H7 (cell line): ENCODE data around the gene ZNF462. TPM values are rescaled to one million over a fixed set of nuclear protein-coding genes. Genes with fewer than 3 reads are reported as not detected.

Experiments used
- DNase-seq: peaks from one replicate; pipeline ENCODE4 v3.0.0; 2012
- H3K27me3 ChIP-seq: 2 replicates; pipeline ENCODE4 v1.6.0; 2011; ENCODE audit warnings: mild to moderate bottlenecking, low read length; ENCODE audit not compliant: control insufficient read depth, insufficient read depth
- H3K36me3 ChIP-seq: replicated peaks from 2 replicates; pipeline ENCODE4 v1.5.1; 2011; ENCODE audit warnings: low read length; ENCODE audit not compliant: control insufficient read depth, insufficient read depth
- H3K4me3 ChIP-seq: 2 replicates; pipeline ENCODE4 v1.5.1; 2011; ENCODE audit warnings: low read depth, mild to moderate bottlenecking, control low read depth, low read length, moderate library complexity; ENCODE audit not compliant: insufficient read depth
- total RNA-seq: library from RNA; depleted of rRNA; stranded (reverse); fragments of >200 nt; shearing (Covaris generic); gene quantifications from 2 replicates; pipeline ENCODE4 v1.2.3, GENCODE V29; 2014

ZNF462 gene
- total RNA-seq, 1 experiment from 2014 or later = 34.7 TPM

- no peak for DNase-seq
- H3K36me3 ChIP-seq = peaks cover 16% of the 10 kb centered on the region
- no peaks in the 10 kb centered on the region for H3K27me3 ChIP-seq
- no peak overlapping the region for H3K4me3 ChIP-seq
Measured at GRCh38 chr9:106920091-106920490, 57.1 kb downstream of the ZNF462 start.

- Histone ChIP-seq H3K27me3 (no peaks in the 10 kb centered on the region), H3K36me3 (peaks cover 23% of the 10 kb centered on the region), H3K4me3 (no peak overlapping the region)
- no peak for DNase-seq
Measured at GRCh38 chr9:106920701-106921283, 57.8 kb downstream of the ZNF462 start.

- Histone ChIP-seq H3K4me3 (no peak overlapping the region), H3K36me3 (peaks cover 27% of the 10 kb centered on the region)
Measured at GRCh38 chr9:106921341-106921899, 58.5 kb downstream of the ZNF462 start.

GRCh38 chr9:106922026-106922425 lies 59.1 kb downstream of the ZNF462 start:
- Histone ChIP-seq H3K36me3 (peaks cover 31% of the 10 kb centered on the region), H3K4me3 (no peak overlapping the region), H3K27me3 (no peaks in the 10 kb centered on the region)
- DNase-seq = no peak

More at GRCh38 chr9:106921341-106921899, 58.5 kb downstream of the ZNF462 start:
- no peak for DNase-seq
- no peaks in the 10 kb centered on the region for H3K27me3 ChIP-seq

- peaks cover 60% of the 10 kb centered on the region for H3K36me3 ChIP-seq
- no peak overlapping the region for H3K4me3 ChIP-seq
- no peaks in the 10 kb centered on the region for H3K27me3 ChIP-seq
- DNase-seq = no peak
Measured at GRCh38 chr9:106925392-106925791, 62.4 kb downstream of the ZNF462 start.

- no peaks in the 10 kb centered on the region for H3K27me3 ChIP-seq
- no peak overlapping the region for H3K4me3 ChIP-seq
- no peak for DNase-seq
- peaks cover 78% of the 10 kb centered on the region for H3K36me3 ChIP-seq
Measured at GRCh38 chr9:106927916-106928315, 65.0 kb downstream of the ZNF462 start.

GRCh38 chr9:106928350-106928749 lies 65.4 kb downstream of the ZNF462 start:
- no peak for DNase-seq
- Histone ChIP-seq H3K36me3 (peaks cover 76% of the 10 kb centered on the region), H3K4me3 (no peak overlapping the region), H3K27me3 (no peaks in the 10 kb centered on the region)

- DNase-seq = no peak
- H3K27me3 ChIP-seq = no peaks in the 10 kb centered on the region
- H3K36me3 ChIP-seq = peaks cover 65% of the 10 kb centered on the region
- no peak overlapping the region for H3K4me3 ChIP-seq
Measured at GRCh38 chr9:106929471-106930177, 66.7 kb downstream of the ZNF462 start.

- H3K36me3 ChIP-seq = peaks cover 60% of the 10 kb centered on the region
- no peak overlapping the region for H3K4me3 ChIP-seq
- H3K27me3 ChIP-seq = no peaks in the 10 kb centered on the region
- DNase-seq = no peak
Measured at GRCh38 chr9:106930477-106930876, 67.5 kb downstream of the ZNF462 start.

- DNase-seq = no peak
- peaks cover 57% of the 10 kb centered on the region for H3K36me3 ChIP-seq
- no peaks in the 10 kb centered on the region for H3K27me3 ChIP-seq
- H3K4me3 ChIP-seq = no peak overlapping the region
Measured at GRCh38 chr9:106931466-106931865, 68.5 kb downstream of the ZNF462 start.

- no peak overlapping the region for H3K4me3 ChIP-seq
- H3K36me3 ChIP-seq = peaks cover 57% of the 10 kb centered on the region
- DNase-seq = no peak
- no peaks in the 10 kb centered on the region for H3K27me3 ChIP-seq
Measured at GRCh38 chr9:106932178-106932577, 69.2 kb downstream of the ZNF462 start.

- Histone ChIP-seq H3K4me3 (no peak overlapping the region), H3K36me3 (peaks cover 53% of the 10 kb centered on the region), H3K27me3 (no peaks in the 10 kb centered on the region)
- no peak for DNase-seq
Measured at GRCh38 chr9:106932675-106933074, 69.7 kb downstream of the ZNF462 start.

GRCh38 chr9:106933470-106933869 lies 70.5 kb downstream of the ZNF462 start:
- H3K27me3 ChIP-seq = no peaks in the 10 kb centered on the region
- peaks cover 45% of the 10 kb centered on the region for H3K36me3 ChIP-seq
- no peak for DNase-seq
- H3K4me3 ChIP-seq = no peak overlapping the region

- DNase-seq = no peak
- H3K27me3 ChIP-seq = no peaks in the 10 kb centered on the region
- H3K36me3 ChIP-seq = peaks cover 43% of the 10 kb centered on the region
- no peak overlapping the region for H3K4me3 ChIP-seq
Measured at GRCh38 chr9:106934442-106935238, 71.7 kb downstream of the ZNF462 start.
